Effector CD8-positive, alpha-beta T cell (primary cell): ENCODE data around the gene TMIGD1.

Experiments used
- DNase-seq: peaks from one replicate; lab custom pipeline; 2025; lab: John Stamatoyannopoulos, UW
- total RNA-seq, 4 experiments: gene quantifications; one replicate each; lab custom pipeline; 2026; lab: John Stamatoyannopoulos, UW

TMIGD1 gene
- 0 reads per million in 4 experiments for total RNA-seq

DNA sequence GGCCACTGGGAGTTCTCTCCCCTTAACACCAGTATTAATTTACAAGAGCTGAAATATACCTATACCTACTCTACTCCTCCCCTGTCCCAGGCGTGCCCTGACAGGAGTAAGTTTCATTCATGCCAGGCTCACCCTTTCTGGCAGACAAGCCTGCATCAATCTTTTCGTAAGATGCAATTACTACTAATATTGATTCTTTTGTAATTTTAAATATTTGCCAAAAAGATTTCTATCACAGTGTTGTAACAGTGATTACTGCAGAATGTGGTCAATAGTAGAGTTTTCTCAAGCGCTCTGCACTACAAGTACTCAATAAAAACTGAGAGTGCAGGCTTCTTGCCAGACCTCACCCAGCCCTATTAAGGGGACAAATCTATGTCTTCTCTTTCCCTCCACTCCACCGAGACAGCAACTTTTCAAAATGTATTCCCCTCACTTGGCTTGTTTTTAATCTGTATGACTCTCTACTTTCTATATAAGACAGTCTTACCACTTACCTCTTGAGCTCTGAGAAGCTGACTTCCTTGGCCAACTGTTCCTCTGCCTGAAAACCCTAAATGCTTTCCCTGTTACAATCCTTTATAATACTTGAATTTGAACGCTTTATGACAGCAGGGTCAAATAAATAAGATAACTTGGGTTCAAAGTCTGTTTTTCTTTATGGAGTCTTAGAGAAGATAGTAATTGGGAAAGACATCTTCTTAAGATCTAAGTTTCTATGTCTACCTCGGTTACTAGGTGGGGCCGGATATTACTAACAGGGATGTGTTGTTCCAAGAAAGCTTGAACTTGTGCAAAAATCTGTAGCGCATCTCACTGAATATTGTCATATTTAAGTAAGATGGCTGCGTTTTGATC lies at the start of gene TMIGD1:
TSS of gene TMIGD1 (minus strand) at position 555 of the 858 bp plus-strand sequence. CDS start 1,924 bp downstream, outside the sequence.
- DNase-seq: no peak

DNA sequence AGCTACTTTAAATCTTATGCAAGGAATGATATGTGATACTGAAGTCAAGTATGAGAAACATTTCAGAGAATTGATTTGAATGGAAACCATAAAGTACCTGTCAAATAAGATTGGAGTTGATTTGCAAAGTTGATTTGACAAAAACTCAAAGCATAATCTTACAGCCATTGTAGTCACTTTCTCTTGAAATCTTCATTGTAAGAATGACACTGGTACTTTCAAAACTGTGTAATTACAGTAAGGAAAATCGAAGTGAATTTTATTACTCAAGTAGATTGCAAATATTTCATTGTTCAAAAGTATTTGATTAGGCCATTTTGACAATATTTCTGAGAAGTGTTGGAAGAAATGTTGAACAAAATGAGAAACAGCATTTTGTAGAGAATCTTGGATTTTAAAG lies 48.5 kb upstream of the TMIGD1 start:
- no peak for DNase-seq

DNA sequence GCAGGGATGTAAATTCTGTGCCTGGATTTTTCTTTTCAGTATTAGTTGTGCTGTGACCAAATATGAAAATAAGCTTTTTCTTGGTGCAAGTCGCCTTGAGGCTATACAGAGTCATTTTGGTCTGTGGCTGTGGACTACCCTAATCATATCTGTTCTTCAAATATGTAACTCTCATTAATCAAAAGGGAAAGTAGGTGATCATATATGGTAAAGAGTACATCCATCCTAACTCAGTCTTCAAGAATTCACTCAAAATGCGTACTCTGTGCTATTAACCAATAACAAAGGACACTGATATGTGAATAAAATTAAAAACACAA lies 47.4 kb upstream of the TMIGD1 start:
- DNase-seq: no peak

DNA sequence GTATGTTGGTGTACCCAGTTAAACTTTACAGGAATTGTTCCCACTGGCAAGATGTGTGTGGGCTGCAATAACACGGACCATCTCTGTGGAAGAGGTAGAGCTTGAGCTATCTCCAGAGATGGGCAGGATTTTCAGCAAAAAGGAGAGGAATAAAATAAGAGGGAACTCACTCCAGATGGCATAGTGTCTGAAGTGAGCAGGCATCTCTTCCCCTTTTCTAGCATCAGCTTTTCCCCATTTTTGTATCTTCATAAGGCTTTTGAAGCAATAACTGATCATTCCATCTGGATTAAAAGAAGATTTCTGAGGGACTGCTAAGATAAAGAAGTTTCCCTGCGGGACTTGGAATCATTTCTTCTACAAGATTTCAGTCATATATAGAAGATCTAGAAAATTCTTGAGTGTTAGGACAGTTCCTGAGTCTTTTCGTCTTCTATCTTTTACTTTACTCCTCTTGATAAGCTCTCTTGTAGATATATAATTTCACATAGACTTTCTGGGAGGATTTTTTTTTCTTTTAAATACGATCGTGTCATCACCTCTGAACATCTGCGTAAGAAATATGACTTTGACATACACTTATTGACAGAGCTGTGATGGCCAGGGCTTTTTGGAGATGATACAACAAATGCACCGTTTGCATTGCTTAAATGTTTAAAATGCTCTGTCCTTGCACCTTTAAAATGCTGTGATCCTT lies 46.9 kb upstream of the TMIGD1 start:
- no peak for DNase-seq

- no peak for DNase-seq
Measured at GRCh38 chr17:30379903-30380381, 46.1 kb upstream of the TMIGD1 start.

GRCh38 chr17:30379303-30379902 lies 45.5 kb upstream of the TMIGD1 start:
- DNase-seq: peak; percentile 13

DNA sequence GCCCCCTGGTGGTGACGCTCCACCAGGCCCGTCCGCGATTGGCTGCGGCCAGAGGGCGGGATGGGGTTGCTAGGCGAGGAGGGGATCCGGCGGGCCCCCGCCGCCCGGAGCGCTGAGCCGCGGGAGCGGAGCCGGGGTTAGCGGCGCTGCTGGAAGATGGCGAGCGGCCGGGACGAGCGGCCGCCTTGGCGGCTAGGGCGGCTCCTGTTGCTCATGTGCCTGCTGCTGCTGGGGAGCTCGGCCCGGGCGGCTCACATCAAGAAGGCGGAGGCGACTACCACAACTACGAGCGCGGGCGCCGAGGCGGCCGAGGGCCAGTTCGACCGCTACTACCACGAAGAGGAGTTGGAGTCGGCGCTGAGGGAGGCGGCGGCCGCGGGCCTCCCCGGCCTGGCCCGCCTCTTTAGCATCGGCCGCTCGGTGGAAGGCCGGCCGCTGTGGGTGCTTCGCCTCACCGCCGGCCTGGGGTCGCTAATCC lies 45.0 kb upstream of the TMIGD1 start, which contains the start of gene CPD:
TSS of gene CPD (plus strand) at position 103 of the 478 bp plus-strand sequence. CDS start at position 157, 54 bp downstream.
- peak; percentile 95 for DNase-seq

DNA sequence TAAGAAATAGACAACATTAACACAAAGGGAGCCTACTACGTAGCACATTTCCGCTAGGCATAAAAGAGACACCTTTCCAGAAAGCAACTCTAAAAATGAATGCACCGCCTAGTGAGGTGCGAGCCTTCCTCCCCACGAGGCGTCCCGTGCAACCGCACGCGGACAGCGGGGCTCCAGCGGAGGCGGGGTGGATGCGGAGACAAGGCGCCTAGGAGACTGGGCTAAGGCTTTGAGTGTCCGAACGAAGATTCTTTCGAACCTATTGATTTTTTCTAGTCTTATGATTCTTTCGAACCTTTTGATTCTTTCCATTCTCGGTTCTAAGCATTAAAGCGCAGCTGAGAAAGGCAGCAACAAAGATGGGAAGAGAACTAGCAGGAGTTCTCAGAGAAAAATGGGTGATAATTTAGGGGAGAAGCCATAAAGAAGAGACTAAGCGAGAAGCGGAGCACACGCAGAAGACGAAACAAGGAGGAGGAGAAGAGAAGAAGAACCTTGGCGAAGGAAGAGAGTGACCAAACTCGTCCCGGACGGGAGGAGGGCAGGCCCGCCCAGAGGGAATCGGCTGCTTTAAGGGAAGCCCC lies 44.5 kb upstream of the TMIGD1 start:
- peak; percentile 26 for DNase-seq

- DNase-seq: no peak
Measured at GRCh38 chr17:30377574-30378240, 43.9 kb upstream of the TMIGD1 start.

DNA sequence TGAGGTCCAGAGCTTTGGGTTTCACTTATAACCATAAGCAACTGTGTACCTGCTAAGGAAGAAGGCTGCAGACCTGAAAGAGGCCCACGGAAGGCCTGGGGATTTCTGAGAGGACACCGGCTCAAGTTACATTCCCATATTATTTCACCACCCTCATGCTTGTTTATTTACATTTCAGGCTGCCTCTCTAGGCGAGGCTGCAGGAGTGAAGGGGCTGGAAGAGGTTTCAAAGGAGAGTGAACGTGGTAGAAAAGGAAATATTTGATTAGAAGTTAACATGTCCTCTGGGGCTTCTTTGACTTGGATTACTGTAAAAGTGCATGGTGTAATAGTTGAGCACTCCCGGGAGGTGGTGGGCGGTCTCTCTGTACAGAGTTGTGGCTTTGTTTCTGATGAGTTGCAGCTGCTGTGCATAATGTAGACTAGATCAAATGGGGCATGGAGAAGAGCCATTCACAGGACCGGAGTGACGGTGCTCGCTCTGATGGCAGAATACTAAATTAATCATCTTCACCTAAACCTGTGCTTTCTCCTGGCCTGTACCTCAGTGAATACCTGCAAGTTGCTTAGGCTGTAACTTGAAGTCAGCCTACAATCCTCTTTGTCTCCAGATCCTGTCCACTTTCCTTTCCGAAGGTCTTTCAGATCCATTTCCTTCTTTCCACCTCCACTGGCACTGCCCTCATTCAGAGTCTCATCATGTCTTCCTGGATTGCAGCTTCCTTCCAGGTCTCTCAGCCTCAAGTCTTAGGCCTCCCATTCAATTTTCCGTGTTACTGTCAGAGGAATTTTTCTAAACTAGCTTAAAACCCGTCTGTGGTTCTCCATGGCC lies 43.0 kb upstream of the TMIGD1 start:
- DNase-seq: no peak

- no peak for DNase-seq
Measured at GRCh38 chr17:30375661-30376060, 41.8 kb upstream of the TMIGD1 start.

- DNase-seq: no peak
Measured at GRCh38 chr17:30372755-30373154, 38.9 kb upstream of the TMIGD1 start.

GRCh38 chr17:30369995-30370394 lies 36.1 kb upstream of the TMIGD1 start:
- no peak for DNase-seq

- no peak for DNase-seq
Measured at GRCh38 chr17:30368912-30369720, 35.3 kb upstream of the TMIGD1 start.

DNA sequence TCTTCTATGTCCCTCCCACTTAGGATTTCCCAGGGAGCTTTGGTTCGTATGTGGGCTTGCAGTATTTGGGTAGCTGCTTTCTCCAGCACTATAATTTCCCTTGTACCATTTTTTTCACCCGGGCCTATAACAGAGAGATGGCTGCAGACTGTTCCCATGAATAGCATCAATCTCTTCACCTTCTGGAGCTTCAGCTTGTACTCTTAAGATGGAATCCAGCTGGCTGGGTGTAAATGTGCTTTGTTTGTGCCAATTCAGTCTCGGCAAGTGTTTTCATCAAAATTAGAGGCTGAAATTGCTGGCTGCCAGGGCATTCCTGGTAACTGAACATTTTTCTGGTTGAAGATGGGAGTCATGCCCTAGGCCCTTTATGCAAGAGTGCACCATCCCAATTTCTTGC lies 32.7 kb upstream of the TMIGD1 start:
- DNase-seq: no peak

GRCh38 chr17:30363715-30364202 lies 29.9 kb upstream of the TMIGD1 start:
- DNase-seq: peak; percentile 11

DNA sequence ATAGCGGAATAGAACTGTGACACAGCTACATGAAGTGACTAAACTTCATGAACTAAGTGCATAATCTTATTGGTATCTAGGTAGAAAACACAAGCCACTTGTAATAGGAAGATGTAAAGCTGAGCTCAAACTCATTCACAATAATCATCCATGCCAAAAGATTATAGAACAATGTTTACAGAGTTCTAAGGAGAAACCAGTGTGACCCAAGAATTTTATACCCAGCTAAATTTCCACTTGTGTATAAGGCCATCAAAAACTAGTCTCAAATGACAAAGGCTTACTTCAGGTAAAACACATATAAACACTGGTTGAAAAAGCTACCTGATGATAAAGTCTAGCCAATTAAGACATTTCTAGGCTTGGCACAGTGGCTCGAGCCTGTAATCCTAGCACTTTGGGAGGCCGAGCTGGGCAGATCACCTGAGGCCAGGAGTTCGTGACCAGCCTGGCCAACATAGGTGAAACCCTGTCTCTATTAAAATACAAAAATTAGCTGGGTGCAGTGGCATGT lies 28.0 kb upstream of the TMIGD1 start:
- DNase-seq: no peak

DNA sequence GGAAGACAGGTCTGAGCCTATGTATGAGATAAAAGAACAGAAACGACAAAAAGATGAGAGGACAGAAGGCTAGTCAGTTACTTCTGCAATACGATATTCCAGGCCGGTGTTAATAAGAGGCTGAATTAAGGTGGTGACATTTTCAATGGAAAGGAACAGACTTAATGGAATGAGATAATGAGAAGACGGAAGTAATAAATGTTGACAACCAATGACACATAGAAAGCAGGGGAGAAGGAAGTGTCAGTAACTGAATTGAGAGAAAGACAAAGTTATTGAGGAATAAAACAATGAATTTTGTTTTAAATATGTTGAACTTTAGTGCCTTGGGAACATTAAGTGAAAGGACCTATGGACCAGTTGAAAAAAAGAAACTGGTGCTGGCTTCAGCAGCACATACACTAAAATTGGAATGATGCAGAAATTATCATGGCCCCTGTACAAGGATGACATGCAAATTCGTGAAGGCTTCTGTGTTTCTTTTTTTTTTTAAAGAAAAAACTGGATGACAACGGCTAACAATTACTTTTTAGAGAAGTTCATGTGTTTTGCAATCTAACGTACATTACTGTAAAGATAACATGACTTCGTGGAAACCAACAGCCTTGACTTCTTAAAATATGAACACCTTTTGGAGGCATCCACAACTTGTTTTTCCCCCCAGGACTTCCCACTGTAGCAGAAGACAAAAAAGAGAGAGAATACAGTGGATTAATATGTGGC lies 26.4 kb upstream of the TMIGD1 start:
- no peak for DNase-seq
